ENCODE results near the gene DGKZ.

DNA sequence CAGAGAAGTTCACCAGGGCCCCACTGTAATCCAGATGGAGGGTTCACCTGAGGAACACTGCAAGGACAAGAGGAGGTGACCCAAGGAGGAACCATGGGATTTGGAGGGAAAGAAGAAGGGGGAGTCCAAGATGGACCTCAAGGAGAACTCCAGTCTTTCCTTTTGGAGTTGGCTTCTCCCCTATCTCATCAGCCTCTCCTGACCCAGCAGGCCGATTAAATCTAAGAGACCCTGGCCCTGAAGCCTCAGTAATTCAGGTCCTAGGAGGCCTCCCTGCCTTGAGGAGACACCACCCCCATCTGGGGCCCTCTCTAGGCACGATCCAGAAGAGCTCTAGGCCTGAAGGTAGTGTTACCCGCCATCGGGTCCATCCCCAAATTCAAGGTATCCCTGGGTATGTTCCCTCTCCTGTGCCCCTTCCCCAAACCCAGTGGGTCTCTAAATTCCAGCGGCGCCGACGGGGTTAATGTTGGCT lies 15.1 kb upstream of the DGKZ start:
- TF ChIP-seq, protein P1, sequence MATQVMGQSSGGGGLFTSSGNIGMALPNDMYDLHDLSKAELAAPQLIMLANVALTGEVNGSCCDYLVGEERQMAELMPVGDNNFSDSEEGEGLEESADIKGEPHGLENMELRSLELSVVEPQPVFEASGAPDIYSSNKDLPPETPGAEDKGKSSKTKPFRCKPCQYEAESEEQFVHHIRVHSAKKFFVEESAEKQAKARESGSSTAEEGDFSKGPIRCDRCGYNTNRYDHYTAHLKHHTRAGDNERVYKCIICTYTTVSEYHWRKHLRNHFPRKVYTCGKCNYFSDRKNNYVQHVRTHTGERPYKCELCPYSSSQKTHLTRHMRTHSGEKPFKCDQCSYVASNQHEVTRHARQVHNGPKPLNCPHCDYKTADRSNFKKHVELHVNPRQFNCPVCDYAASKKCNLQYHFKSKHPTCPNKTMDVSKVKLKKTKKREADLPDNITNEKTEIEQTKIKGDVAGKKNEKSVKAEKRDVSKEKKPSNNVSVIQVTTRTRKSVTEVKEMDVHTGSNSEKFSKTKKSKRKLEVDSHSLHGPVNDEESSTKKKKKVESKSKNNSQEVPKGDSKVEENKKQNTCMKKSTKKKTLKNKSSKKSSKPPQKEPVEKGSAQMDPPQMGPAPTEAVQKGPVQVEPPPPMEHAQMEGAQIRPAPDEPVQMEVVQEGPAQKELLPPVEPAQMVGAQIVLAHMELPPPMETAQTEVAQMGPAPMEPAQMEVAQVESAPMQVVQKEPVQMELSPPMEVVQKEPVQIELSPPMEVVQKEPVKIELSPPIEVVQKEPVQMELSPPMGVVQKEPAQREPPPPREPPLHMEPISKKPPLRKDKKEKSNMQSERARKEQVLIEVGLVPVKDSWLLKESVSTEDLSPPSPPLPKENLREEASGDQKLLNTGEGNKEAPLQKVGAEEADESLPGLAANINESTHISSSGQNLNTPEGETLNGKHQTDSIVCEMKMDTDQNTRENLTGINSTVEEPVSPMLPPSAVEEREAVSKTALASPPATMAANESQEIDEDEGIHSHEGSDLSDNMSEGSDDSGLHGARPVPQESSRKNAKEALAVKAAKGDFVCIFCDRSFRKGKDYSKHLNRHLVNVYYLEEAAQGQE (IDR thresholded peaks at IDR 0.05; ENCODE audit: insufficient replicate concordance, low read depth): no peak
- TF ChIP-seq, protein P2, sequence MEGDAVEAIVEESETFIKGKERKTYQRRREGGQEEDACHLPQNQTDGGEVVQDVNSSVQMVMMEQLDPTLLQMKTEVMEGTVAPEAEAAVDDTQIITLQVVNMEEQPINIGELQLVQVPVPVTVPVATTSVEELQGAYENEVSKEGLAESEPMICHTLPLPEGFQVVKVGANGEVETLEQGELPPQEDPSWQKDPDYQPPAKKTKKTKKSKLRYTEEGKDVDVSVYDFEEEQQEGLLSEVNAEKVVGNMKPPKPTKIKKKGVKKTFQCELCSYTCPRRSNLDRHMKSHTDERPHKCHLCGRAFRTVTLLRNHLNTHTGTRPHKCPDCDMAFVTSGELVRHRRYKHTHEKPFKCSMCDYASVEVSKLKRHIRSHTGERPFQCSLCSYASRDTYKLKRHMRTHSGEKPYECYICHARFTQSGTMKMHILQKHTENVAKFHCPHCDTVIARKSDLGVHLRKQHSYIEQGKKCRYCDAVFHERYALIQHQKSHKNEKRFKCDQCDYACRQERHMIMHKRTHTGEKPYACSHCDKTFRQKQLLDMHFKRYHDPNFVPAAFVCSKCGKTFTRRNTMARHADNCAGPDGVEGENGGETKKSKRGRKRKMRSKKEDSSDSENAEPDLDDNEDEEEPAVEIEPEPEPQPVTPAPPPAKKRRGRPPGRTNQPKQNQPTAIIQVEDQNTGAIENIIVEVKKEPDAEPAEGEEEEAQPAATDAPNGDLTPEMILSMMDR (IDR thresholded peaks at IDR 0.05; ENCODE audit: insufficient read depth, low read length): no peak

Measured in HL-60 (cell line).